Measurements from ENCODE around the gene SEPTIN1.

Gene SEPTIN1
- total RNA-seq, result 130 to 155 reads per million in 2 donors

DNA sequence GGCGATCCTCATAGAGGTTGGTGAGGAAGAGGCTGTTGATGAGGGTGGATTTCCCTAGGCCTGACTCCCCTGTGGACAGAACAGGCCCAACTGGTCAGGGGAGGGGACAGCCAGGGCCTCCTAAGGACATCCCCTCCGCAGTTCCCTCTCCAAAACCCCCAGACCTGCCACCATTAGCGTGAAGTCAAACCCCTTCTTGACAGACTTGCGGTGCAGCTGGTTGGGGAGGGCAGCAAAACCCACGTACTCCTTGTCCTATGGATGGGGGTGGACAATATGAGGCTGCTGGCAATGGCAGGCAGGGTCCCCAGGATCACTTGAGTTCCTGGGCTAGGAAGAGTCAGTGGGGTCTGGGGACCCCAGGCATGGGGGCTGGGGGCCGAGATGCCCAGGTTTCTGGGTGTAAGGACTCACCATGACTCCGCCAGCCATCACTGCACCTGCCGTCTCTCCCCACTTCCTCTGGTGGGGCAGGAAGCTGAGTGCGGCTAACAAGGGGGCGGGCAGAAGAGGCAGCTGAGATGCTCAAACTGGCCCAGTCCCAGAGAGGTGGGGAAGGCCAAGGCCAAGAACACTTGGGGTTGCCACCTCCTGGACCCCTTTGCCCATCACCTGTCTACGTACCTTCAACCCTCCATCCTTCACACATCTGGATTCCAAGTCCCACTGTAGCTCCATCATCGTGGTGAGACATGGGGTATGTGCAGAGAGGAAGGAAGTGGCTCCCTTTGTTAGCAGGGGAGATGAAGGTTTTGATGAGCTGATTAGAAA lies at the start of gene SEPTIN1:
SEPTIN1 (minus strand) TSS at position 451 of the 771 bp plus-strand sequence; CDS start at position 432, 19 bp downstream.
- peak; percentile 47 to 93 (median 67) for DNase-seq

GRCh38 chr16:30430428-30430970 lies 48.1 kb upstream of the SEPTIN1 start:
- no peak for DNase-seq

- DNase-seq, result peak; percentile 82 to 100 (median 94)
These were observed 47.5 kb upstream of the SEPTIN1 start, which contains the start of gene DCTPP1 for GRCh38 chr16:30429678-30430427. DCTPP1 (minus strand) TSS chr16:30430030; CDS start chr16:30429980, 50 bp downstream.

DNA sequence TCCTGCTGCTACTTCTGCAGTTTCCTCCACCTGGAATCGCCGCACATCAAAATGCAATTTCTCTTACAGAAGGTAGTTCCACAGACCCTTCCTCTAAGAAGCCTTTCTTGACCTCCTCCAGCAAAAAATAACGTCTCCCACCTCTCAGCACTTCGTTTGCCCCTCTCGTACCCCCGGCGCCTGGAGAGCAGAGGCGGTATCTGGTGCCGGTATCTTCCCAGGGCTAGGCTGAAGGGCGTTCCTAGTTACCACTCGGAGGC lies 47.0 kb upstream of the SEPTIN1 start:
- DNase-seq, result no peak

- no peak for DNase-seq
These were observed 45.7 kb upstream of the SEPTIN1 start for GRCh38 chr16:30428055-30428454.

DNA sequence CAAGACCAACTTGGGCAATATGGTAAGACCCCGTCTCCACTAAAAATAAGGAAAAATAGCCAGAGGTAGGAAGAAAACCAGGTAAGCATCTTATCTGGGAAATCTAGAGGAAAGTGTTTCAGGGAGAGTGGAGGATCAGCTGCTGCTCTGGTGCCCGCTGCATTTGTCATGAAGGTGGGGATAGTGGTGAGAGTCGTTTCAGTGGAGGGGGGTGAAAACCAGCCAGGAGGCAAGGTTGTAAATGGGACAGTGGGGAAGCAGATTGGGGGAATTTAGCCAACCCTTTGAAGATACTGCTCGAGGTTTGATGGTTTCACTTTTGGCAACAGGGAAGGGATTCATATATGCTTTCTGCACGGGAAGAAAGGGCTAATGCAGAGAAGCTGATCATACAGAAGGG lies 38.6 kb upstream of the SEPTIN1 start:
- no peak for DNase-seq

GRCh38 chr16:30418350-30419181 lies 36.2 kb upstream of the SEPTIN1 start:
- no peak for DNase-seq

GRCh38 chr16:30417529-30418349 lies 35.4 kb upstream of the SEPTIN1 start:
- peak; percentile 68 to 98 (median 83) for DNase-seq

- DNase-seq, result no peak
These were observed 34.5 kb upstream of the SEPTIN1 start for GRCh38 chr16:30416624-30417528.

DNA sequence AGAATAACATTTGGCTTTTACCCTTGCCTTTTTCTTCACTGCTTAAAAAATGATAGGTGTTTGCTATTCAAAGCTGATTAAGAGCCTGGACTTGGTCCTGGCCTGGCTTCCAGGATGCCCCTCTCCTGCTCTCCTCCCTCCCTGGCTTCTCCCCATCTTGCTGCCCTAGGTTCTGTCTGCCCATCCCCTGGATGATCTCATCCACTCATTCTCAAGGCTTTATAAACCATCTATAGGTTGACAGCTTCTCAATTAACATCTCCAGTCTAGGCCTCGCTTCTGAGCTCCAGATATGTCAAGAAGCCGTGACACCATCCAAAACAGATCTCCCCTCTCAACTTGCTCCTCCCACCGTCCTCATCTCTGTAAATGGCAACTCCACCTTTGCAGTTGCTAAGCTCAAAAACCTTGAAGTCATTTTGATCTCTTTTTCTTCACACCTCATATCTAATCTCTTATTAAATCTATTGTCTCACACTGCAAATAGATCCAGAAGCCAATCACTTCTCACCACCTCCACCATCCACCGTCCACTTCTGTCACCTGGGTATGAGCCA lies 33.8 kb upstream of the SEPTIN1 start:
- DNase-seq, result no peak

DNA sequence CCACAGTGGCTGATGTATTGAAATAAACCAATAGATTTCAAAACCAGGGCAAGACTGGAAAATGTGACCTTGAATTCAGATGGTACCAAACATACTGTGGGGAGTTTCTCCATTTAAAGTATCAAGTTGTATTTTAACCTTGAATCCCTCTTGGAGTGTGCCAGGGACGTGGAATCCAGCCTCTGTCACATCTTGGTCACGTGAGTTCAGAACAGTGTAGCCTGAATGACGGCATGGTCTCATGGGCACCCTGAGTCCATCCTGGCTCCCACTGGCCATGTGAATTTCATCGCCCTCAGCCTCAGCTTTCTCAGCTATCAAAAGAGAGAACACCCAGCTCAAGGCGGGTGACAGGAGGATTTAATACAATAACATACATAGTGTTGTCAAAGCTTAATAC lies 31.8 kb upstream of the SEPTIN1 start:
- DNase-seq, result no peak

DNA sequence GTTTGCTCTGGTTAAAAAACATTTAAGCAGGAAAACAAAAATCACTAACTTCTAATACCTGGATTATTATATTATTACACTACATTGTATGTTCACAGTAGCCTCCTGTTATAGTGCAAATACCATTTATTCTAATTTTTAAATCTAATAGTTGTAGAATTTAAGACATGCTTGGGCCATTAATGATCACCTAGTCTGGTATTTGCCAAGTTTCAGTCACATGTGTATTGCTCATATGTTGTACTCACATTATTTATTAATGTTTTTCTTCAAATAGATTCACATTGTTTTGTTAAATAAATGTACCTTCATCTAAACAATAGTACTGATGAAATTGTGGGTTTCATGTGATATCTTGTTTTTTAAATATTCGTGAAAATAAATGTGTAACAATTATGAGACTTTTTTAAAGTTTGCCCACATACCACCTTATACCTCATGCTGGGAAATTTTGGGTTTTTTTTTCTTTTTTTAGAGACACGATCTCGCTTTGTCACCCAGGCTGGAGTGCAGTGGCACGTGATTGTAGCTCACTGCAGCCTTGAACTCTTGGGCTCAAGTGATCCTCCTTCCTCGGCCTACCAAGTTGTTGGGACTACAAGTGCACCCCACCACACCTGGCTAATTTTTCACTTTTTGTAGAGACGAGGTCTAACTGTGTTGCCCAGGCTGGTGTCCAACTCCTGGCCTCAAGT lies 30.9 kb upstream of the SEPTIN1 start:
- DNase-seq, result no peak

DNA sequence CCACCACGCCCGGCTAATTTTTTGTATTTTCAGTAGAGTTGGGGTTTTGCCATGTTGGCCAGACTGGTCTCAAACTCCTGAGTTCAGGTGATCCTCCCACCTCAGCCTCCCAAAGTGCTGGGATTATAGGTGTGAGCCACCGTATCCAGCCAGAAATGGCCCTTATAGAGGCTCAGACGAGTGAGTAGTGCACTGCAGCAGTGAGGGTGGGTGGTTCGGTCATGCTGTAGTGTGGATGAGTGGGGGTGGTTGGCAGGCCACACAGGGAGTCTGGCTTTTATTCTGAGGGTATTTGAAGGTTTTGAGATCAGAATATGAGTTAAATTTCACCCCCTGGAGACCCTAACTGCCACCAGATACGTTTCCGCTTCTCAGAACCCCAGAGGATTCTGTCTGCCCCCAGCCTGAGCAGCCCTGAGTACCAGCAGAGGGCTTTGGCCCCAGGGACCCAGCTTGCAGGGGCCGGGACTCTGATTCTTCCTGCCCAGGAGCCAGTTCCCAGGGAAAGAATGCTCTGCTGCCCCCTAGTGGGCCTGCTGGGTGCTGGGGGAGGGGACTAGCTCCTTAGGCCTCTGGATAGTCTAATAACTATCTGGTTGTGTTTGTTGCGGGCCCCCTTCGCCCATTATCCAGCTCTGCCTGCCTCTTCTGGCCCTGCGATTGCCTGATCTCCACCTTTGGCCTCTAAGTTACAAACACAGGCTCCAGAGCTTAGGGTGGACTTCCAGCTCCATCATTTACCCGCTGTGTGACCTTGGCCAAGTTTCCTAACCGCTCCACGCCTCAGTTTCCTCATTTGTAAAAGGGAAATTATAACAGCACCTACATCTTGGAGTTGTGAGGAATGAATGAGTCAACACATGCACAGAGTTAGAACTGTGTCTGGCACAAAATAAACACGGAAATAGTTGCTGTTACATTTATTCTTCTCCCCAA lies 27.0 kb upstream of the SEPTIN1 start:
- DNase-seq, result peak; percentile 80 to 93 (median 87)

- no peak for DNase-seq
These were observed 25.6 kb upstream of the SEPTIN1 start for GRCh38 chr16:30407804-30408534.

- peak; percentile 75 to 86 (median 84) for DNase-seq
These were observed 24.9 kb upstream of the SEPTIN1 start, which contains the start of gene ZNF771 for GRCh38 chr16:30407102-30407803. ZNF771 (plus strand) TSS chr16:30407606; CDS start chr16:30408054, 448 bp downstream.

DNA sequence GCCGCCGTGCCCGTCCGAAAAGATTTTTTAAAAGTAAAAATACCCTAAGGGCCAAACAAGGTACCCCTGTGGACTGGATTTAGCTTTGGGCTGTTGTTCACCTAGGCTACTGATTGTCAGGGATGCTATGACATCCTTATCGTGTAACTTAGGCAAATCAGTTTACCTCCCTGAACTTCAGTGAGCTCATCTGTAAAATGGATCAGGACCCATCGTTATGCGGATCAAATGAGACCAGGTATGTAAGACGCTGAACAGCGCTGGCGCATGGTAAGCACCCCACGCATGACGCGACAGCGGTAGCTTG lies 24.4 kb upstream of the SEPTIN1 start:
- no peak for DNase-seq

DNA sequence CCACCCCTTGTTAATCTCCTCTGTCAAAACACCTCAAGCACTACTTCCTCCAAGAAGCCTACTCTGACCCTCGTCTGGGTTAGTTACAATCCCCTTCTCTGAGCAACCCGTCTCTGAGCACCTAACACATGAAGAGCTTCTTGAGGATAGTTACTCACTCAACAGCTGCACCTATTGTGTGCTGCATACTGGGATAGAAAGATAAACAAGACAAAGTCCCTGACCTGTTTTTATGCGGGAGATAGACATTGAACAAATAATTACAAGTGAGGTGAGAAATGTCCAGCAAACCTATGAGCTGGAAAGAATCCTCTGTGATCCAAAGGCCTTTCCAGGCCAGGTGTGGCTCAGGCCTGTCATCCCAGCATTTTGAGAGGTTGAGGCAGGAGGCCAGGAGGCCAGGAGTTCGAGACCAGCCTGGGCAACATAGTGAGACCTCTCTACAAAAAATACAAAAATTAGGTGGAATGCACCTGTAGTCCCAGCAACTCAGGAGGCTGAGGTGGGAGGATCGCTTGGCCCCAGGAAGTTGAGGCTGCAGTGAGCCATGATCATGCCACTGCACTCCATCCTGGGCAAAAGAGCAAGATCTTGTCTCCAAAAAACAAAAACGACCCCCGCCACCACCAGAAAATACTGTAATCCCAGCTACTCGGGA lies 19.5 kb upstream of the SEPTIN1 start:
- DNase-seq, result no peak
